Calu3 (cell line): ENCODE results near the gene RBPMS2. TPM values are rescaled to one million over a fixed set of nuclear protein-coding genes. Genes with fewer than 3 reads are reported as not detected.
"Not testable (repeated sequence)": the region's sequence is repeated elsewhere in the genome, so short reads cannot be mapped to it uniquely, and the experiment has no call there.

Experiments
- BruUV-seq: library from RNA; stranded (reverse); fragments of 400-500 nt; replicated peaks from 2 replicates; lab custom pipeline; 2021; lab: Mats Ljungman, UMichigan
- CTCF ChIA-PET: fragments of 300-600 bp; sonication (Branson Sonifier 250); formaldehyde crosslinking; loops from one replicate; lab custom pipeline; 2022; ENCODE audit warnings: antibody characterized with exemption; lab: Charles Lee
- DNase-seq: peaks from one replicate; pipeline ENCODE4 v3.0.0; 2022
- H3K27ac Mint-ChIP-seq: one replicate; pipeline ENCODE4 v1.8.0; 2022; ENCODE audit warnings: mixed read lengths; ENCODE audit not compliant: unreplicated experiment
- H3K27me3 Mint-ChIP-seq: one replicate; pipeline ENCODE4 v1.8.0; 2022; ENCODE audit warnings: mixed read lengths; ENCODE audit not compliant: unreplicated experiment
- H3K36me3 Mint-ChIP-seq: one replicate; pipeline ENCODE4 v1.8.0; 2022; ENCODE audit warnings: mild to moderate bottlenecking, moderate library complexity, mixed read lengths; ENCODE audit not compliant: insufficient read depth, unreplicated experiment
- H3K4me1 Mint-ChIP-seq: one replicate; pipeline ENCODE4 v1.8.0; 2022; ENCODE audit warnings: mild to moderate bottlenecking, low read depth, mixed read lengths; ENCODE audit not compliant: unreplicated experiment
- H3K4me3 Mint-ChIP-seq: one replicate; pipeline ENCODE4 v1.8.0; 2022; ENCODE audit warnings: mild to moderate bottlenecking, low read depth, moderate library complexity, mixed read lengths; ENCODE audit not compliant: unreplicated experiment
- H3K9me3 Mint-ChIP-seq: one replicate; pipeline ENCODE4 v1.8.0; 2022; ENCODE audit warnings: low read depth, mixed read lengths; ENCODE audit not compliant: unreplicated experiment
- intact Hi-C: fragments of 100-400 bp; cut with micrococcal nuclease; formaldehyde crosslinking; loops from one replicate; pipeline ENCODE4 v1.10.0; 2022; ENCODE audit not compliant: unreplicated experiment
- total RNA-seq: library from RNA; stranded (reverse); gene quantifications from 2 replicates; pipeline ENCODE4 v1.2.3, GENCODE V29; 2022
- TF ChIP-seq, protein P1 (sequence below): fragments of 200-600 bp; IDR thresholded peaks from one replicate; pipeline ENCODE4 v1.8.0; 2022; ENCODE audit warnings: antibody characterized with exemption; ENCODE audit not compliant: unreplicated experiment

The RBPMS2 gene
- total RNA-seq, 1 experiment from 2014 or later = 1.4 TPM

DNA sequence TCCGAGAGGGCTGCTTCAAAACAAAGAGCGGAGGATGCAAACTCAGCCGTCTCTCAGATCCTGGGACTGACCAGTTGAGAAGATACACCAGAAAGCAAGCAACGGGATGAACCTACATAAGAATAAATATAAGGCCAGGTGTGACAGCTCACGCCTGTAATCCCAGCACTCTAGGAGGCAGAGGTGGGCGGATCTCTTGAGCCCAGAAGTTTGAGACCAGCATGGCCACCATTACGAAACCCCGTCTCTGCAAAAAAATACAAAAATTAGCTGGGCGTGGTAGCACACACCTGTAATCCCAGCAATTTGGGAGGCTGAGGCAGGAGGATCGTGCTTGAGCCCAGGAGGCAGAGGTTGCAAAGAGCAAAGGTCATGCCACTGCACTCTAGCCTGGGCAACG is 31.7 kb downstream of the RBPMS2 start:
- CTCF ChIA-PET = interaction anchor here (0.6 to 1.0 kb wide), 2 partner anchors 11 to 318 kb away, joined by 3 to 5 read pairs; no protein-coding TSS in a partner anchor
- Mint-ChIP-seq H3K4me3 (no peak overlapping the region), H3K4me1 (no peaks in the 10 kb centered on the region), H3K9me3 (no peaks in the 10 kb centered on the region), H3K36me3 (no peaks in the 10 kb centered on the region), H3K27ac (no peak overlapping the region), H3K27me3 (peaks cover 53% of the 10 kb centered on the region)
- DNase-seq = no peak
- TF ChIP-seq, protein P1, sequence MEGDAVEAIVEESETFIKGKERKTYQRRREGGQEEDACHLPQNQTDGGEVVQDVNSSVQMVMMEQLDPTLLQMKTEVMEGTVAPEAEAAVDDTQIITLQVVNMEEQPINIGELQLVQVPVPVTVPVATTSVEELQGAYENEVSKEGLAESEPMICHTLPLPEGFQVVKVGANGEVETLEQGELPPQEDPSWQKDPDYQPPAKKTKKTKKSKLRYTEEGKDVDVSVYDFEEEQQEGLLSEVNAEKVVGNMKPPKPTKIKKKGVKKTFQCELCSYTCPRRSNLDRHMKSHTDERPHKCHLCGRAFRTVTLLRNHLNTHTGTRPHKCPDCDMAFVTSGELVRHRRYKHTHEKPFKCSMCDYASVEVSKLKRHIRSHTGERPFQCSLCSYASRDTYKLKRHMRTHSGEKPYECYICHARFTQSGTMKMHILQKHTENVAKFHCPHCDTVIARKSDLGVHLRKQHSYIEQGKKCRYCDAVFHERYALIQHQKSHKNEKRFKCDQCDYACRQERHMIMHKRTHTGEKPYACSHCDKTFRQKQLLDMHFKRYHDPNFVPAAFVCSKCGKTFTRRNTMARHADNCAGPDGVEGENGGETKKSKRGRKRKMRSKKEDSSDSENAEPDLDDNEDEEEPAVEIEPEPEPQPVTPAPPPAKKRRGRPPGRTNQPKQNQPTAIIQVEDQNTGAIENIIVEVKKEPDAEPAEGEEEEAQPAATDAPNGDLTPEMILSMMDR = no peak
- no TSS peak for BruUV-seq
- intact Hi-C loops = no loop called here

DNA sequence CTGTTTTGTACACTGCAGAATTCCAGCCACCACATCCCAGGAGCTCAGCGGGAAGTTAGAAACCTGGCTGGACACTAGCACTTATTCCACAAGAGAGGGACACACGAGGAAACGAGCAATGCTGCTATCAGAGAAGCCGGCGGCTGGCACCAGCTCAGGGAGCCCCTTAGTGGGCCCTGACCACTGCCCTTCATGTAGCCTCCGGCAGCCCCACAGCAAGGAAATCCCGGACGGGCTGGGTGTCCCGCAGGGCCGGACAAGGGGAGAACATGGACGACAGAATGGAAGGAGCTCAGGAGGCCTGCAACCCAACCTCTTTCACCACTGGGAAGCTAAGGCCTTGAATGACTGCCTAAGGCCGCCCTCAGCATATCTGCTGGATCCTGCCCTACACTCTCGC is 32.5 kb downstream of the RBPMS2 start:
- TF ChIP-seq, protein P1 = no peak
- no peaks in the 10 kb centered on the region for H3K36me3 Mint-ChIP-seq
- no TSS peak for BruUV-seq

DNA sequence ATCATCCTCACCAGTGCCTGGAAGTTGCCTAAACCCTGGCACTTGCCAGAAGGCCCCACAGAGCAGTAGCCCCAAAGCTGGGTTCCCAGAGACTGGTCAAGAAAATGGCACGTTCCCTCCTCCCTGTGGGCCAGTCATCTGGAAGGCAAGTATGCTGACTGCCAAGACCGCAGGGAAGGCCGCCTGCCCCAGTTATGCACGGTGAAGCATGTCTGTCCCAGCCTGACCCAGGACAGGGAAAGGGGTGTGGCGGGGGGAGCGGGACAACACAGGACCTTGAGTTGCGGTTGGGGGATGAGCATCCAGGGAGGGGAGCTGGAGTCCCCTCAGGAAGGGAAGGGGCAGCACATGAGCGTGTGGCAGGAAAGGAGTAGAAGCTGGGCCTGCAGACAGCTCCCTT is 33.0 kb downstream of the RBPMS2 start:
- CTCF ChIA-PET = interaction anchor here (0.9 kb wide), 1 partner anchor 68 kb away, joined by 3 read pairs; no protein-coding TSS in a partner anchor
- DNase-seq = no peak
- Mint-ChIP-seq H3K36me3 (no peaks in the 10 kb centered on the region), H3K4me1 (no peaks in the 10 kb centered on the region), H3K9me3 (no peaks in the 10 kb centered on the region), H3K27me3 (peaks cover 40% of the 10 kb centered on the region), H3K4me3 (no peak overlapping the region), H3K27ac (no peak overlapping the region)
- BruUV-seq = no TSS peak
- TF ChIP-seq, protein P1 = no peak
- intact Hi-C loops = no loop called here

More for the DNA sequence above, 32.5 kb downstream of the RBPMS2 start:
- peaks cover 45% of the 10 kb centered on the region for H3K27me3 Mint-ChIP-seq
- no peak for DNase-seq
- intact Hi-C loops = no loop called here
- H3K4me1 Mint-ChIP-seq = no peaks in the 10 kb centered on the region
- H3K27ac Mint-ChIP-seq = no peak overlapping the region
- CTCF ChIA-PET = interaction anchor here (0.9 kb wide), 1 partner anchor 68 kb away, joined by 3 read pairs; no protein-coding TSS in a partner anchor
- H3K9me3 Mint-ChIP-seq = no peaks in the 10 kb centered on the region
- no peak overlapping the region for H3K4me3 Mint-ChIP-seq

DNA sequence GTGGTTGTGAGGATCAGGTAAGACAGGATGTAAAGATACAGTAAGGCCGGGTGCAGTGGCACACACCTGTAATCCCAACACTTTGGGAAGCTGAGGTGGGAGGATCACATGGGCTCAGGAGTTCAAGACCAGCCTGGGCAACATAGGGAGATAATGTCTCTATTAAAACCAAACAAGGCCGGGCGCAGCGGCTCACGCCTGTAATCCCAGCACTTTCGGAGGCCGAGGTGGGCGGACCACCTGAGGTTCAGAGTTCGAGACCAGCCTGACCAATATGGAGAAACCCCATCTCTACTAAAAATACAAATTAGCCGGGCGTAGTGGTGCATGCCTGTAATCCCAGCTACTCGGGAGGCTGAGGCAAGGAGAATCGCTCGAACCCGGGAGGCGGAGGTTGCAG is 33.7 kb downstream of the RBPMS2 start:
- BruUV-seq, H3K9me3 Mint-ChIP-seq, H3K4me3 Mint-ChIP-seq, H3K4me1 Mint-ChIP-seq, H3K27ac Mint-ChIP-seq, DNase-seq, intact Hi-C loops, H3K36me3 Mint-ChIP-seq: not testable (repeated sequence)
- CTCF ChIA-PET = interaction anchor here (0.6 to 1.6 kb wide), 3 partner anchors 11 to 84 kb away, joined by 3 to 4 read pairs (median 4); no protein-coding TSS in a partner anchor
- H3K27me3 Mint-ChIP-seq = peaks cover 34% of the 10 kb centered on the region
